ENCODE data around the gene HHIP.

HHIP gene

DNA sequence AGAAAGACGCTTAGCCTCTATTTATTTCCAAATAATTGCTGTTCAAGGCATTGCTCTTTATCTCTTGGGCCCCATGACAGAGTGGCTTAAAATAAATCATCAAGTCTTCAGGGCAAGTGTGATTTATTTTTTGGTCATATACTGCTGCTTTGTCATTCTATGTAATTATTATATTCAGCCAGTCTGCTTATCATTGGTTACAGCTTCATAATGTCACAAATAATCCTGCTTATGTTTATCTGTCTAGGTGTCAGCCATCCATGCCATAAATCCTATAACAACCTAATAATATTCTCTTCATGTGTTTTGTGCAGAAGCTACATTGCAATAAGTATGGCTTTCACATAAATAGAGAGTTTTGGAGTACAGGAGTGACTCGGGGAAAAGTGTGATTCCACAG, 41.0 kb downstream of the HHIP start:
- TF ChIP-seq CTCF (conservative IDR thresholded peaks at IDR 0.05; ENCODE audit: low read depth, low read length): no peak
- no peak overlapping the region for H3K4me3 ChIP-seq (ENCODE audit: low read depth, low read length)
- no peak for DNase-seq (ENCODE audit: low read depth)

- no peak overlapping the region for H3K4me3 ChIP-seq (ENCODE audit: low read depth, low read length)
- TF ChIP-seq CTCF (conservative IDR thresholded peaks at IDR 0.05; ENCODE audit: low read depth, low read length): no peak
These were observed 41.5 kb downstream of the HHIP start for GRCh38 chr4:144687466-144687865.

GRCh38 chr4:144688035-144688569, 42.1 kb downstream of the HHIP start:
- no peak for TF ChIP-seq CTCF (conservative IDR thresholded peaks at IDR 0.05; ENCODE audit: low read depth, low read length)
- no peak overlapping the region for H3K4me3 ChIP-seq (ENCODE audit: low read depth, low read length)
- DNase-seq (ENCODE audit: low read depth): no peak

More at GRCh38 chr4:144687466-144687865, 41.5 kb downstream of the HHIP start:
- DNase-seq (ENCODE audit: low read depth): no peak

DNA sequence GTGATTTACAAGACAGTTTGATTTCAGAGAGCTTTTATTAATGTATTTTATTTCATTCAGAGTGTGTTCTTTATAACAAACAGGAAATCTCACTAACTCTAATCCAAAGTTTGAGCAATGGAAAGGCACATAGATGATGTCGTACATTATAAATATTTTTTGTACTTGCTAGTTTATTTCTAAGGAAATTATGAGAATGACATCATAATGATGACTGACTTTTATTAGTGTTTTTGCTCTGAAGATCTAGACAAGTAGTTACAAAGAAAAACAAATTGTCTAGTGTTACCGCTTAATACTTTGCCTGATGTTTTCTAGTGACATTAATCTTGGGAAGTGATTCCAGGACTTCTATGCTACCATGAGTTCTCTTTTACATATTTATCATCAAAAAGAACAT, 43.2 kb downstream of the HHIP start:
- no peak for DNase-seq (ENCODE audit: low read depth)
- no peak for TF ChIP-seq CTCF (conservative IDR thresholded peaks at IDR 0.05; ENCODE audit: low read depth, low read length)
- H3K4me3 ChIP-seq (ENCODE audit: low read depth, low read length): no peak overlapping the region

- no peak for TF ChIP-seq CTCF (conservative IDR thresholded peaks at IDR 0.05; ENCODE audit: low read depth, low read length)
- DNase-seq (ENCODE audit: low read depth): no peak
- no peak overlapping the region for H3K4me3 ChIP-seq (ENCODE audit: low read depth, low read length)
These were observed 49.8 kb downstream of the HHIP start for GRCh38 chr4:144695721-144696120.

DNA sequence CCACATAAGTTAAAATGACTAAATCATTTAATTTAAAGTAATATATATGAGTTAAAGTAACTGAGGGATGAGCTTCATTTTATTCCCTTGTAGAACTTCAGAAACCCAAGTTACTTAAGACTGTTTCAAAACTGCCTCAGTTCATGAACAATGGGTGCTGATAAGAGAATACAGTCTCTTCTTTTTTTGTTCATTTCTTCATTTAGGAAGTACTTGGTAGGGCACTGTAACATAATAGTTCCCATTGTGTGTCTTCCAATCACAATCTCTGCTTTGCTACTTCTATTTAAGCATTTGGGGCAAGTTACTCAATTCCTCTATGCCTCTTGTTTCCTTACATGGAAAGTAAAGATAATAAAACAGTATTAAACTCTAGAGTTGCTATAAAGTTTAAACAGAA, 50.4 kb downstream of the HHIP start:
- no peak for DNase-seq (ENCODE audit: low read depth)
- H3K4me3 ChIP-seq (ENCODE audit: low read depth, low read length): no peak overlapping the region
- no peak for TF ChIP-seq CTCF (conservative IDR thresholded peaks at IDR 0.05; ENCODE audit: low read depth, low read length)

GRCh38 chr4:144699565-144699964, 53.6 kb downstream of the HHIP start:
- TF ChIP-seq CTCF (conservative IDR thresholded peaks at IDR 0.05; ENCODE audit: low read depth, low read length): no peak
- peak; percentile 63 for DNase-seq (ENCODE audit: low read depth)
- H3K4me3 ChIP-seq (ENCODE audit: low read depth, low read length): no peak overlapping the region

Measured in choroid plexus epithelial cell (primary cell).